NCI-H2227 treated with DMSO at 0.1 percent for 48 hours (cell line): ENCODE results near the gene PLEKHA8.
"Not testable (repeated sequence)": the region's sequence is repeated elsewhere in the genome, so short reads cannot be mapped to it uniquely, and the experiment has no call there.

ENCODE experiments used
- DNase-seq: peaks from one replicate; lab custom pipeline; 2025; lab: John Stamatoyannopoulos, UW

Gene PLEKHA8

DNA sequence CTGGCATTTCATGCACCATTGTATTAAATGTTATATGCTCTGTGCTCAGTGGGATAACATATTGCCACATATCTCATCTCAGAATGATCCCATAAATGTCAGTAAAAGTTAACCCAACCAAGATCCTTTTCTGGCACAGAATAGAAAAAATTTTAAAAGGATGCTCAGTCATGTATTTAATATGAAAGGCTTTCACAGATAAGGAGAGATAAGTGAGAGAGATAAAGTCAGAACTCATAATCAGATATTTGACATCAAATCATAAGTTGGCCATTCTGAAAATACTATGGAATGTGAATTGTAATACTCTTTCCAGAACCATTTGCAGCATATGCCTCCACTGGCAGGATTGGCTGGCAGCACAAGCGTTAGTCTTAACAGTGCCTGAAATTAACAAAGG is 38.5 kb downstream of the PLEKHA8 start:
- DNase-seq, result no peak

DNA sequence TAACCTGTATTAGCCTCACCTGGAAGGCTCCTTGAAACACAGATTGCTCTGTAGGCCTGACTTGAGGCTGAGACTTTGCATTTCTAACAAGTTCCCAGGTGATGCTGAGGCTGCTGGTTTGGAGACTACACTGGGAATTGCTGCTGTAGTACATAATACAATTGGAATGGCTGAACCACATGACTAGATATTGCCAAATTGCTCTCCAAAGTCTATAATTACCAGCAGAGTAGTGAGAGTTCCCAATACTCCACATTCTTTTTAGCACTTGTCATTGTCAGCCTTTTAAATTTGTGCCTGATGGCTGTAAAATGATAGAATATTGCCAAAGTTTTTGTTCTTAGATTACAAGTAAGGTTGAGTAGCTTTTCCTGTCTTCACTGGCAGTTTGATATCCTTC is 39.9 kb downstream of the PLEKHA8 start:
- no peak for DNase-seq

DNA sequence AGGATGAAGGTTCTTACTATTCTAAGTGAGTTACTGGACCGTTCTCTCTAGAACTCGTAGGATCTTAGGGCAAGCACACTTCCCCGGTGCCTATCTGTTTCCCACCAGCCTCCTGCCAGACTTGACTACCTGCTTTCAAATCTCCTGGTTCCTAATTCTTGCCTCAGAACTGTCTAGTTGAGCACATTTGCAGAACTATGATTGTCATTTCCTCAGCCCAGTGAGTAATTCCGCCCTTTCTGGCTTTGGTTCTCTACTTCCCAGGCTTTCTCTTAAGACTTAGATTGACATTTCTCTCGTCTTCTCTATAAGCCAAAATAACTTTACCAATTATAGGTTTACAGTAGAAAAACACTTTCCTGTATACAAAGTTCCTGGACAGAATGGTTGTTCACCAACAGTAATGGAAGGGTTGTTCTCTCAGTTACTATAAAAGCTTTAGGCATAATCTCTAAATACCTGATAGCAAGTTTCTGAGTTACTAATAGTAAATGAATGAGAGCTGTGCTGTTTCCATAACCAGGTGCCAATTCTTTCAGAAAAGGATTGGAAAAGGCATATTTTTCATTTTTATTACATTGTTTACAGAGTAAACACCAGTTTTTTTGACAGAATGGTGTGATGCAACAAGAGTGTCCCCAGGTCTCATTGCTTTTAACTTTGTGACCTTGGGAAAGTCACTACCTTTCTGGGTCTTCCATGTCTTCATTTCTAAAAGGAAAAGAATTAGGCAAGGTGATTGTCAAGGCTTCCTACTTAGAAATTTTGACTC is 41.1 kb downstream of the PLEKHA8 start:
- DNase-seq, result no peak

DNA sequence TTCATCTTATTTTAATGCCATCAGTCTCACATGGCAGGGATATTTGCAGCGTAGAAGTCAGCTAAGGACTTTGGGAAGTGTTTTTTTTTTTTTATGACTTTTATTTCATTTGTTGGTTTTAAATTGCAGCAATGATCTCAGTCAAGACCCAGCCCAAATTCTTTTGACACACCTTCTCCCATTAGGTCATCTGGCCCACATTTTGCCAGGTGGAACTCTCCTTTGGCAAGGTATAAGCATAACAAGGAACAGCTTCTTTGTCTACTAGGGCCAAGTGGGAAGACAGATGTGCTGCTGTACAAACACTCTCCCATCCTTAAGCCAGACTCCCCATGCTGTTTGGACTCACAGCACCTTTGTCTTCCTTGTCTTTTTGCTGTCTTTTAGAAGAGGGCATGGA is 41.8 kb downstream of the PLEKHA8 start:
- no peak for DNase-seq

DNA sequence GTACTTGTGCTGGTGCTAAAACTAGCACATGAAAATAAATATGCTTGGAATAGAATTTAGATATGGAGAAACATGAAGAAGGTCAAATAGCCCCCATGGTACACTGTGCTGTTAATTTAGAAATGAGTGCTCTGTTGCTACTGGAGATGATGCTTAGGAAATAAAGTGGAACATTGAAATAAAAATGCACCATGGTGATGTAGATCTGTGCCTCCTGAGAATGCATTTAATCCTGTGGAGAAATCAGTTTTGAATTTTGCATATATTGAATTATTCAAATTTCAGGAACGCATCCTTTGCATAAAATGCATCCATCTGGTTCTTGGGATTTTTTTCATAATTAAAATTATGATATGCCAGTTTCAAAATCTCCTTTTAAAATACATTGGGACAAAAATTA is 44.5 kb downstream of the PLEKHA8 start:
- no peak for DNase-seq

DNA sequence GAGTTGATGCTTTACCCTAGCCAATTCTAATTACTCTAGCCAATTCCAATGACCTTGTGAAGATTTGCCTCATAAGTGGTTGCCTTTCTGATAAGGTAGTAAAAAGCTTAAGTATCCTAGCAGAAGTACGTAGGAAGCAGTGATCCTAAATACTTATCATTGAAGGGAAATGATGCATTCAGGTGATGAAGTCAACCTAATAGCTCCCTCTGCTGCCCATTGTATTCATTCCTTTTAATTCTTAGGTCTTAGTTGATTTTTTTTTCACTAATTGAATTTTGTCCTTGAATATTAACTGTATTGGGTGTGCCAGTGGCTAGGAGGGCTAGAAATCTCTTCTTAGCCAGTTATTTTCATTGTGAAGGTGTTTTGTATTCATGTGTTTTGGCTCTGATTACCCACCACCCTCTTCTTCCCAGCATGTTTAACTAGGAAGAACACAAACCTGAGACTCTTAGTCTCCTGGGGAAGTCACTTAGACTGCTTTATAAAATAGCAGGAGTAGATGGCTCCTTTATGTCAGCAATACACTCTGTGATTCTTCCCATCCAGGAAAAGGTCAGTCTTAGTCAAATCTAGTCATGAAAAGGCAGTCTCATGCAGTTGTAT is 46.3 kb downstream of the PLEKHA8 start:
- no peak for DNase-seq

DNA sequence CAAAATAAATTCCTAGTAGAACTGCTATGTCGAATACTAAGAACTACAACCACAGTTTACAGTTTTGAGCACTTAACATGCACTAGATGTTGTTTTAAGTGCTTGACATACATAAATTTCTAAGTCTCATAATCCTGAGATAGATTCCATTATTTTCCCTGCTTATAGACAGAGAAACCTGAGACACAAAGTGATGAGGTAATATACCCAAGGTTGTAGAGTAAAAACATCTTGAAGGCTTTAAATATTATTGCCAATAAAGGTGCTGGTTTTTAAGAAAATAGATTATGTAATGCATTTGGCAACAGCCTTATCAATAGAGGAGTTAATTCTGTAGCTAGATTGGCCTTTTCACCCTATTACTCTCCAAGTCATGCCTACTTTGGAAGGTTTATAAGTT is 48.2 kb downstream of the PLEKHA8 start:
- DNase-seq, result no peak

DNA sequence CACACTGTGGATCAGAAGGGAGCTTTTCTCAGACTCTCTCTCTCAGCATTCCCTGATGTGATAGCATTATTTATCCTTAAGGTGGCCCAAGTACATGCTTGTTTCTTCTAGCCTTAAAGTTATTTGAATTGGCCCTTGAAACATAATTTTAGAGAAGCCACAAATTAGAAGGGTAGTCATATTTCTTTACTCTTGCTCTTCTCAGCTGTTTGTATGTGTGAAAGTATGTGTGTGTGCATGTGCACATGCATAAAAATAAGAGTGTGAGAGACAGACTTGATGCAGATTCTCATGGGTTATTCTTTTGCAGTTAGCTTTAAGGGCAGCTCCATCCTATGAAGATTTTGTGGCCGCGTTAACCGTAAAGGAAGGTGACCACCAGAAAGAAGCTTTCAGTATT is 50.1 kb downstream of the PLEKHA8 start:
- DNase-seq, result no peak

DNA sequence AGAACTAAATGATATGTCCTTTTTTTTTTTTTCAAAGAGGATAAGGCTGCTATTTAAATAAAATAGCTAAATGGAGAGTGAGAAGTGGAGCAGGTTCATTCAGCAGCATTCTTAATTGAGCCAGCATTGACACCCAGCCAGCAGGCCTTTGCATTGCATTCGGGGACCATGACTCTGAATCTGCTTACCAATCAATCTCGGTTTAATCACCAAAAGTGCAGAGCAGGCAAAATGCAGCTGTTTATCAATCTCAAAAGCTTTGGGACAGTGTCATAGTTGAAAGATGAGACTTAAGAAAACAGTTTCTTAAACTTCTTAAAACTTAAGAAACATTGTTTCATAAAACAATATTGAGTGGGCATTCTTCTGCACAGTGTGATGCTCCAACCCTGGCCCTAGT is 51.7 kb downstream of the PLEKHA8 start:
- DNase-seq, result no peak

DNA sequence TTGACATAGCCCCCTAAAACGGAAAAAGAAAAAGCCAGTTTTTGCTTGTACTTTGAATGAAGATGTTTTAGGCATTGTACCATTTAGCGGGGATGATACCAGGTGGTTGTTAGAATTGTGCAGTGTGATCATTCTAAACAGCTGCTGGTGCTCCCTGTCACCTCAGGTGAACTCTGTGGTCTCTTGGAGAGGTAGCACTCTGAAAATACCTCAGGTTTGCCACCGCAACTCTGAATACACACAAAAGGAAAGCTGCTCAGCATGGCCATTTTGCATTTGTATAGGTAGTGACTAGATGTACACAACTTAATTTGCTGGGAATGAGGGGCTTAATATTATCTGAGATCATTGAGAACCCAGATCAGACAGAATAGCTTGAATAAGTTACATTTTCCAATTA is 52.6 kb downstream of the PLEKHA8 start:
- DNase-seq, result no peak

DNA sequence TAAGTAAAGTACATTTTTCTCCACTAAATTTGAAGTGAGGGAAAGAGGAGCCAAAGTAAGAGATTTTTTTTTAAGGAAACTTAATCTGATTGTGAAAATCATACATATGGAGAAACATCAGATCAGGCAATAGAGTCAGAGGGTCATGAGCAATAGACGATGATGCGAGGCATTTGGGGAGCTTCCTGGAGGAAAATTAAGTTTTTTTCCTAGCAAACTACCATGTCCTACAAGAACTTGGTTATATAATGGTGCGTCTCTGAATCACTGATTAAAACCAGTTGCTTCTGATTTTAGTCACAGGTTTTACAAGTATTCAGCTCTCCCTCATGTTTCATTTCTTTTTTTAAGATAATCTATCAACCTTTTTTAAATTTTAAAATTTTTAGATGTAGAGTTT is 54.5 kb downstream of the PLEKHA8 start:
- no peak for DNase-seq

DNA sequence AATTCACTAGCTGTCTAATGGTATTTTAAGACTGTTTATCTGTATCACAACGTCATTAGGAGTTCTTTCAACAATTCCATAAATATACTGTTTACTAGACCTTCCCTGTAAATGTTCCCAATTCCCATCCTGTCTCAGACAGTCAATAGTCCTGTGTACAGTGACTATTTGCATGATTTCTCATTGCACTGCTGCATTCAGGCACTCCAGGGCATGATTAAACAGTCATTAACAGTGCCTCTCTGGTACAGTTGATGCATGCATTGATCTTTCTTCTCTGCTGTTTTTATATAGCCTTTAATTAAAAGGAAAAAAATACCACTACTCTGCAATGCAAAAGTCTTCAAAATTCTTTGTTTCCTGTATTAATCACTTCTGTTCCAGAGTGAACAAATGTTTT is 55.1 kb downstream of the PLEKHA8 start:
- DNase-seq, result no peak

DNA sequence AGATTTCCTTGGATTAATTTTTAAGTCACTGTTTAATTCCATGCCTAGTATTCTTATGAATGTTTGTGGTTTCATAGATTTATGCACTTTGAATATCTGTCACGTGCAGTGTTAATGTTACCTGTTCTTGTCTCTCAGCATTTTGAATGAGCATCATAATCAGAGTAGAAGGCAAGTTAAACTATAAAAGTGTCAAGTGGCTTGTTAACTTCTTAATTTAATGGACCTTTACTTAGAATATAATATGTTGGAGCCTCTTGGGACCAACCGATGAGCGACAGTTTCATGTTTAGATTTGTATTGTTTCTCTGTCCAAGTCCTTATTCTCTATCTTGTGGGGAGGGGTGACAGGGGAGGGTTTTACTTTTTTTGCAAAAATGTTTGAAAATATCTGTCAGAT is 56.0 kb downstream of the PLEKHA8 start:
- no peak for DNase-seq

DNA sequence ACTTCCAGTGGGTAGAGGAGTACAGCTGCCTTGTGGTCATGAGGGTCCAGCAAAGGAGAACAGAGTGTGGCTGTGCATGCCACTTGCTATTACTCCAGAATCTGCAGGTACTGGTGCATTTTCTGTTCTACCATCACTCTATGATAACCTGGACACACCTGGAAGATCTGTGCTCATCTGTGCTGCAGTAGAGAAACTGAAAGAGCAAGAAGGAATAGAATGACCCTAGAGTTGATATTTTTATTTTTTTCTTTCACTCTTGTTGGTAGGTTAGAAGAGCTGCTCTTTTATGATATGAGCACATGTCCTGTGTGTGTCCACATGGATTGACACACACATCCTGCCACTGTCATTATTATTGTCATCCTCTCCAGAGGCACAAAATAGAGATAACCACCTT is 58.3 kb downstream of the PLEKHA8 start:
- DNase-seq, result no peak

DNA sequence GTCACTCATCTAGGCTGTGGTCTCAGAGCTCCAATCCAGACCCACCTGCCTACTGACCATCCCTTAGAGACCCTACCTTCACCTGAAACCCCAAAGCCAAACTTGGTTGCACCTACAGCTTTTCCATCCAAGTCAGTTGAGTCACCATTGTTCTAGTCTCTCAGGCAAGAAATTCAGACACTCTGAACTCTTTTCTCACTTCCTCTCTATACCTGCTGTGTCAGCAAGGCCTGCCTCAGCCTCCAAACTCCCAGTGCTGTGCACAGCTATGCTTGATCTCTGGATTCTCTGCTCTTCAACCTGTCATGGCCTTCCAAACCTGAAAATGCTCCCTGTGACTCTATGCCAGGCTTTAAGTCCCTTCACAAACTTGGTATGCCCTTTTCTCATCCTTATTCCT is 59.2 kb downstream of the PLEKHA8 start:
- no peak for DNase-seq

DNA sequence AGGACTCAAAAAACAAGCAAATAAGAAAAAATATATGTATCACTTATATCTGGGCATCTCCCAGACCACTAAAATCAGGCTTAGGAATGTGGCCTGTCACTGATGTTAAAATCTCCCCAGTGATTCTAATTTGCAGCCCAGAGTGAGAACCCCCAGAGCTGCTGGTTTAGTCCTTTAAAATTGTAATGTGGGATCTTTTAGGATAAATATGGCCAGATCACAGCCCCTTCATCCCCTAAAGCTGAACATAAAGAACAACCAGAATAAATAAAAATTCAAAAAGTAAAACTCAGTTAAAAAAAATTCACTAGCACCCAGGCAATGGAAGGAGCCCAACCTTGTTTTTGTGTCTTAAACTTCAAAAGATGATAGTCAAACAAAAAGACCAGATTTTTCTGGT is 60.1 kb downstream of the PLEKHA8 start:
- no peak for DNase-seq

DNA sequence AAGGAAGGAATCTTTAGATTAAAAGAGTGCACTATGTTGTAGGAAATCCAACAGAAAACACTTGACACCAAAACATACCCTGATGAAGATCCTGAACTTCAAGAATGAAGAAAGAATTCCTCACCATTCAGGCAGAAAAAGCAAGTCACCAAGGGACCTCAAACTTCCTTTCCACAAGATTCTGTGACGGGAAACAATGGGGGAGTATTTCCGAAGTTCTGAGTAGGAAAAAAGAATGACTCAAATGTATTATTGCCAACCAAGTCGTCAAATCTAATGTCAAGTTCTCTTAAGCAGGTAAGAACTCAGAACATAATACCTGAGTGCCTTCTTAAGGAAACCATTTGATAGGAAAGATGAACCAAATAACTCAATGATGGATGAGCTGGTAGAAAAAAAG is 61.9 kb downstream of the PLEKHA8 start:
- no peak for DNase-seq

DNA sequence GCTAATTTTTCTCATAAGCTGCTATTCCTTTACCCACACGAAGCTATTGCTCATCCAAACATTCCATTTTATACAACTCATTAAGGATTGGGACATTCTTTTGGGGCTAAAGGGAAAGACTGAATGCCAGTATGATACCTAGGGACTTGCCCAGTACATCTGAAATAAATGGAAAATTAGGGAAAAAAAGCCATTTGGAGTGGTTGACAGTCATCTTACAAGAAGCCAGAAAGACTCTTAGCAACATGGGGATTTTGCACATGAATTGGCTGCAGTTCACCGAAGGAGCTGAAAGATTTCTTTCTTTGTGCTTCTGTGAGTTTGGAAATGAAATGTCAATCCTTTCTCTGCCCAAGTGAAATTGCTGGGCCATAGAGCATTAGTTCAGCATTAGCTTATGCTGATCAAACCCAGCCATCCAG is 63.3 kb downstream of the PLEKHA8 start:
- no peak for DNase-seq

DNA sequence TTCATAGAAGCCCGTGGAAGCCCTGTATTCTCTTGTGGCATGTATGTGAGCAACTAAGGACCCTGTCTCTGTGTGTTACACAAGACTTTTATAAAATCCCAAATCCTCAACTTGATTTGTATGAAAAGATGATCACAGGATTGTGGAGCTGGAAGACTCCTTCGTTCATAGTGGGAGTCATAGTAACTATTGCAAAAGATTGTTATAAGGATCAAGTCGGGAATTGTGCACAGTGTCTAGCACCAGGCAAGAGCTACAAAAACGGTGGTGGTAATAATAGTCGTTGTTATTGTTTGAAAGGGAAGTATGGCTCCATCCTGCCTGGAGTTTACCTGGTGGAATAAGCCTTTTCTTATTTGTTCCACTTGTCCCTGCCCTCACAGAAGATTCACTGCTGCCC is 63.8 kb downstream of the PLEKHA8 start:
- no peak for DNase-seq

DNA sequence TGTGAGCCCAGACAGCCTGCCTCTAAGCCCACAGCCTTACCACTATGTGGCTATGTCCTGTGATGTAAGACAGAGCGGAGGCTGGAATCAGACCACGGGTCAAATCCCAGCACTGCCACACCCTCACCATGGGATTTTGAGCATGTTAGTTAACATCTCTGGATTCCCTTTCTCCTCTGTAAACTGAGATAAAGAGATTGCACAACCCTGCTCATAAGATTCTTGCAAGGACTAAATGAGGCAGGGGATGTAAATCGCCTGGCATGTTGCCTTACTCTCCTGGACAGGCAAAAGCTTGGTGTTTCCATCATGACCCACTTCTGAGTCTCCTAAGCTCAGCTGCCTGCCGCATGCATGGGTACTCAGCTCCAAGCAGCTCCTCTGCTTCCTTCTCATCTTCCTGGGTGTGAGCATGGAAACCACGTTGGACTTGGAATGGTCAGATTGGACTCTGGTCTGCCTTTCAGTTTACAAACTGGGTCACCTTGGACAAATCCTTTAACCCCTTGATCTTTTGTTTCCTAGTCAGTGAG is 65.3 kb downstream of the PLEKHA8 start:
- no peak for DNase-seq

DNA sequence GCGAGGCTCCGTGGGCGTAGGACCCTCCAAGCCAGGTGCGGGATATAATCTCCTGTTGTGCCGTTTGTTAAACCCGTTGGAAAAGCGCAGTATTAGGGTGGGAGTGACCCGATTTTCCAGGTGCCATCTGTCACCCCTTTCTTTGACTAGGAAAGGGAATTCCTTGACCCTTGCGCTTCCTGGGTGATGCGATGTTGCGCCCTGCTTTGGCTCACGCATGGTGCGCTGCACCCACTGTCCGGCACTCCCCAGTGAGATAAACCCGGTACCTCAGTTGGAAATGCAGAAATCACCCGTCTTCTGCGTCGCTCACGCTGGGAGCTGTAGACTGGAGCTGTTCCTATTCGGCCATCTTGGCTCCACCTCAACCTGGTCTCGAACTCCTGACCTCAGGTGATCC is 70.4 kb downstream of the PLEKHA8 start:
- DNase-seq, result not testable (repeated sequence)

DNA sequence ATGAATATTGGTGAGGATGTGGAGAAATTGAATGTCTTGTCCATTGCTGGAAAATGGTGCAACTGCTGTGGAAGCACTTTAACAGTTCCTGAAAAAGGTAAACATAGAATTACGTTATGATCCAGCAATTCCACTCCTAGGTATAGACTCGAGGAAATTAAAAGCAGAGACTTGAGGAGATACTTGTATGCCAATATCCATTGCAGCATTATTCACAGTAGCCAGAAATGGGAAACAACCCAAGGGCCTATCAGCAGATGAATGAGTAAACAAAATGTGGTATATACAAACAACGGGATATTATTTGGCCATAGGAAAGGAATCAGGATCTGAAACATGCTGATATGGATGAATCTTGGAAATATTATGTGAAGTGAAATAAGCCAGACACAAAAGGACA is 74.1 kb downstream of the PLEKHA8 start:
- no peak for DNase-seq

DNA sequence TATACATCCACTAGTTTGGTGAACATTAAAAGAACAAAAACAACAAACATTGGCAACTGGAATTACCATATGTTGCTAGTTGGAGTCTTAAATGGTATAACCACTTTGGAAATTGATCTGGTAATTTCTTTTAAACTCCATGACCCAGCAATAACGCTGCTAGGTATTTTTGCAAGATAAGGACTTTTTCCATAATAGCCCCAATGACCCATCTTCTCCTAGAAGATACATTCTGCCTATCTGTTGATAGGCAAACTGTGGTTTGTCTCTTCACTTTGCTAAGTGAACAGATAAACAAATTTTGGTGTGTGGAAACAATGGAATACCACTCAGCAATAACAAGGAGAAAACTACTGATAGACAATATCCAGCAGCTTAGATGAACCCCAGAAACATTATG is 75.9 kb downstream of the PLEKHA8 start:
- no peak for DNase-seq
